Measurements from ENCODE around the gene BRMS1L. TPM values are rescaled to one million over a fixed set of nuclear protein-coding genes. Genes with fewer than 3 reads are reported as not detected.

Gene BRMS1L
- total and polyA plus RNA-seq, 2 experiments from 2014 or later = 11.8 to 19.5 TPM

GRCh38 chr14:35844494-35844893, 18.4 kb downstream of the BRMS1L start:
- no peaks in the 10 kb centered on the region for H3F3A ChIP-seq (replicated peaks; ENCODE audit: low read depth)
- H3K36me3 Mint-ChIP-seq (ENCODE audit: low read depth) = peaks cover 56% of the 10 kb centered on the region
- peaks cover 5% of the 10 kb centered on the region for H3K27me3 Mint-ChIP-seq (ENCODE audit: insufficient read depth, low read depth, poor library complexity)

DNA sequence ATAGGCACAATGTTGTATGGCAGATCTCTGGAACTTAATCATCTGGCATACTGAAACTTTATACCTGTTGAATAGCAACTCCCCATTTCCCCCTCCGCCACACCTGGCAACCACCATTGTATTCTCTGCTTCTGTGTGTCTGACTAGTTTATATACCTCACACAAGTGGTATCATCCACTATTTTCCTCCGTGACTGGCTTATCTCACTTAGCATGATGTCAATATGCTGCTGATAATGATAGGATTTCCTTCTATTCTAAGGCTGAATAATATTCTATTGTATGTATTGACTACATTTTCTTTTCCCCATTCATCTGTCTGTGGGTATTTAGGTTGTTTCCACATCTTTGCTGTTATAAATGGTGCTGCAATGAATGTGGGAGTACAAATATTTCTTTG, 21.5 kb downstream of the BRMS1L start:
- H3K4me3 ChIP-seq = no peak overlapping the region
- Mint-ChIP-seq H3K4me3 (no peak overlapping the region), H3K4me1 (no peaks in the 10 kb centered on the region), H3K27ac (no peak overlapping the region), H3K27me3 (ENCODE audit: insufficient read depth, low read depth, poor library complexity) (peaks cover 3% of the 10 kb centered on the region), H3K9me3 (peaks cover 6% of the 10 kb centered on the region; the same call in 2 of the 3 replicates), H3K36me3 (ENCODE audit: low read depth) (peaks cover 44% of the 10 kb centered on the region)
- no peaks in the 10 kb centered on the region for H3K79me2 ChIP-seq (replicated peaks; ENCODE audit: insufficient read depth)
- ATAC-seq = no peak
- no peak for DNase-seq (ENCODE audit: low spot score)
- no peaks in the 10 kb centered on the region for H3K4me1 ChIP-seq (ENCODE audit: insufficient read depth)
- H3K4me2 ChIP-seq = no peak overlapping the region
- no peaks in the 10 kb centered on the region for H4K20me1 ChIP-seq (replicated peaks; ENCODE audit: insufficient read depth)
- no peak overlapping the region for H2AFZ ChIP-seq
- peaks cover 7% of the 10 kb centered on the region for H3K36me3 ChIP-seq (ENCODE audit: insufficient read depth)
- H3F3A ChIP-seq (replicated peaks; ENCODE audit: low read depth) = no peaks in the 10 kb centered on the region
- no peak overlapping the region for H3K27ac ChIP-seq (ENCODE audit: low read depth)
- H3K27me3 ChIP-seq (ENCODE audit: insufficient read depth) = no peaks in the 10 kb centered on the region
- H3K9me2 ChIP-seq (ENCODE audit: insufficient read depth) = no peaks in the 10 kb centered on the region
- no peak for TF ChIP-seq JUNB (IDR thresholded peaks at IDR 0.05; ENCODE audit: unreplicated experiment)
- TF ChIP-seq, protein P1, sequence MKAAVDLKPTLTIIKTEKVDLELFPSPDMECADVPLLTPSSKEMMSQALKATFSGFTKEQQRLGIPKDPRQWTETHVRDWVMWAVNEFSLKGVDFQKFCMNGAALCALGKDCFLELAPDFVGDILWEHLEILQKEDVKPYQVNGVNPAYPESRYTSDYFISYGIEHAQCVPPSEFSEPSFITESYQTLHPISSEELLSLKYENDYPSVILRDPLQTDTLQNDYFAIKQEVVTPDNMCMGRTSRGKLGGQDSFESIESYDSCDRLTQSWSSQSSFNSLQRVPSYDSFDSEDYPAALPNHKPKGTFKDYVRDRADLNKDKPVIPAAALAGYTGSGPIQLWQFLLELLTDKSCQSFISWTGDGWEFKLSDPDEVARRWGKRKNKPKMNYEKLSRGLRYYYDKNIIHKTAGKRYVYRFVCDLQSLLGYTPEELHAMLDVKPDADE (IDR thresholded peaks at IDR 0.05) = no peak
- TF ChIP-seq CREB1 (CRISPR knock-in tag; IDR thresholded peaks at IDR 0.05; ENCODE audit: low read depth) = no peak
- no peak for TF ChIP-seq EZH2 (IDR thresholded peaks at IDR 0.05; ENCODE audit: low read depth, unreplicated experiment)
- no peak for TF ChIP-seq REST (IDR thresholded peaks at IDR 0.05; ENCODE audit: unreplicated experiment)
- TF ChIP-seq ZNF114 (CRISPR knock-in tag; IDR thresholded peaks at IDR 0.05) = no peak
- TF ChIP-seq, protein P2, sequence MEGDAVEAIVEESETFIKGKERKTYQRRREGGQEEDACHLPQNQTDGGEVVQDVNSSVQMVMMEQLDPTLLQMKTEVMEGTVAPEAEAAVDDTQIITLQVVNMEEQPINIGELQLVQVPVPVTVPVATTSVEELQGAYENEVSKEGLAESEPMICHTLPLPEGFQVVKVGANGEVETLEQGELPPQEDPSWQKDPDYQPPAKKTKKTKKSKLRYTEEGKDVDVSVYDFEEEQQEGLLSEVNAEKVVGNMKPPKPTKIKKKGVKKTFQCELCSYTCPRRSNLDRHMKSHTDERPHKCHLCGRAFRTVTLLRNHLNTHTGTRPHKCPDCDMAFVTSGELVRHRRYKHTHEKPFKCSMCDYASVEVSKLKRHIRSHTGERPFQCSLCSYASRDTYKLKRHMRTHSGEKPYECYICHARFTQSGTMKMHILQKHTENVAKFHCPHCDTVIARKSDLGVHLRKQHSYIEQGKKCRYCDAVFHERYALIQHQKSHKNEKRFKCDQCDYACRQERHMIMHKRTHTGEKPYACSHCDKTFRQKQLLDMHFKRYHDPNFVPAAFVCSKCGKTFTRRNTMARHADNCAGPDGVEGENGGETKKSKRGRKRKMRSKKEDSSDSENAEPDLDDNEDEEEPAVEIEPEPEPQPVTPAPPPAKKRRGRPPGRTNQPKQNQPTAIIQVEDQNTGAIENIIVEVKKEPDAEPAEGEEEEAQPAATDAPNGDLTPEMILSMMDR (conservative IDR thresholded peaks at IDR 0.05; ENCODE audit: low read depth in 2 of 2) = no peak
- TF ChIP-seq POLR2AphosphoS5 (IDR thresholded peaks at IDR 0.05; ENCODE audit: low read depth) = no peak
- TF ChIP-seq EZH2phosphoT487 (IDR thresholded peaks at IDR 0.05; ENCODE audit: unreplicated experiment) = no peak

More at GRCh38 chr14:35844494-35844893, 18.4 kb downstream of the BRMS1L start:
- Mint-ChIP-seq H3K4me3 (no peak overlapping the region), H3K4me1 (no peaks in the 10 kb centered on the region), H3K9me3 (peaks cover 21% of the 10 kb centered on the region), H3K27ac (no peak overlapping the region)
- ATAC-seq (no peak), DNase-seq (ENCODE audit: low spot score) (no peak)
- no peak overlapping the region for H2AFZ ChIP-seq
- no peak overlapping the region for H3K4me3 ChIP-seq
- no peaks in the 10 kb centered on the region for H3K4me1 ChIP-seq (ENCODE audit: insufficient read depth)
- H3K4me2 ChIP-seq = no peak overlapping the region
- no peaks in the 10 kb centered on the region for H3K27me3 ChIP-seq (ENCODE audit: insufficient read depth)
- no peaks in the 10 kb centered on the region for H3K9me2 ChIP-seq (ENCODE audit: insufficient read depth)
- H4K20me1 ChIP-seq (replicated peaks; ENCODE audit: insufficient read depth) = no peaks in the 10 kb centered on the region
- H3K27ac ChIP-seq (ENCODE audit: low read depth) = no peak overlapping the region
- peaks cover 11% of the 10 kb centered on the region; the same call in 1 of the 2 replicates for H3K36me3 ChIP-seq (ENCODE audit: insufficient read depth)
- H3K79me2 ChIP-seq (replicated peaks; ENCODE audit: insufficient read depth) = peaks cover 18% of the 10 kb centered on the region
- no peak for TF ChIP-seq EZH2phosphoT487 (IDR thresholded peaks at IDR 0.05; ENCODE audit: unreplicated experiment)
- no peak for TF ChIP-seq ZNF331 (CRISPR knock-in tag; IDR thresholded peaks at IDR 0.05; ENCODE audit: low read depth)
- TF ChIP-seq, protein P2 (conservative IDR thresholded peaks at IDR 0.05; ENCODE audit: low read depth in 2 of 2) = no peak
- TF ChIP-seq ZNF114 (CRISPR knock-in tag; IDR thresholded peaks at IDR 0.05) = no peak
- TF ChIP-seq EZH2 (IDR thresholded peaks at IDR 0.05; ENCODE audit: low read depth, unreplicated experiment) = no peak
- TF ChIP-seq JUNB (IDR thresholded peaks at IDR 0.05; ENCODE audit: unreplicated experiment) = no peak
- no peak for TF ChIP-seq CREB1 (CRISPR knock-in tag; IDR thresholded peaks at IDR 0.05; ENCODE audit: low read depth)
